ENCODE measurements around the gene CCDC13.

DNA sequence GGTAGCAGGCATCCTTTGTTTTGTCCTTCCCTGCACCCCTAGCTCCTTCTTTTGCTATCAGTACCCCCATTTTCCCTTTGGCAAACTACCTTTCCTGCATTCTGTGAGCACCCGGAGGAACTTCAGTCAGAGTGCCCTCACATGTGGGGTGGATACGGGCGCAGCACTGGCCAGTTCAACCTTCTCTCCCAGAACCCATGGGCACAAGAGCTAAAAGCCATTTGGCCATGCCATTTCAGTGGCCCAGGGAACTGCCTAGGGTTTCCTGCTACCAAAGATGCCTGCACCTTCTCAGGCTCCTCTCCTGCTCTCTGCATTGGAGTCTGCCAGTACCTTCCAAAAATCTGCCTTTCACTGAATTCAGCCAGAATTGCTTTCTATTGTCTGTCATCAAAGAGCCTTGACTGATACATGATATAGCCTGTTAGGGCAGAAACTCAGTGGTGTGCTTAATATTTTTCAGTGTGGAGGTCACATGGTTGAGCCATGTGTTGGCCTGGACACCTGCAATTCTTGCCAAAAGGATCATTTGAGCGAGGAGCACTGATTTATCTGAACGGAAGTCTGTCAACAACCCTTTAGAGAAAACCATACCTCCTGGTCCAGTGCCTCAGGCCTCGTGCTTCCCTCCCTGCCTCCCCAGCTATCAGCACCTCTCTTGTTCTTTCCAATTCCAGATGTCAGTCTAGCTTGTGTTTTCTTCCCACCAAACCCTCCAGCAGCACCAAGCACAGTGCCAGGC, 43.5 kb downstream of the CCDC13 start:
- TF ChIP-seq, protein P1, sequence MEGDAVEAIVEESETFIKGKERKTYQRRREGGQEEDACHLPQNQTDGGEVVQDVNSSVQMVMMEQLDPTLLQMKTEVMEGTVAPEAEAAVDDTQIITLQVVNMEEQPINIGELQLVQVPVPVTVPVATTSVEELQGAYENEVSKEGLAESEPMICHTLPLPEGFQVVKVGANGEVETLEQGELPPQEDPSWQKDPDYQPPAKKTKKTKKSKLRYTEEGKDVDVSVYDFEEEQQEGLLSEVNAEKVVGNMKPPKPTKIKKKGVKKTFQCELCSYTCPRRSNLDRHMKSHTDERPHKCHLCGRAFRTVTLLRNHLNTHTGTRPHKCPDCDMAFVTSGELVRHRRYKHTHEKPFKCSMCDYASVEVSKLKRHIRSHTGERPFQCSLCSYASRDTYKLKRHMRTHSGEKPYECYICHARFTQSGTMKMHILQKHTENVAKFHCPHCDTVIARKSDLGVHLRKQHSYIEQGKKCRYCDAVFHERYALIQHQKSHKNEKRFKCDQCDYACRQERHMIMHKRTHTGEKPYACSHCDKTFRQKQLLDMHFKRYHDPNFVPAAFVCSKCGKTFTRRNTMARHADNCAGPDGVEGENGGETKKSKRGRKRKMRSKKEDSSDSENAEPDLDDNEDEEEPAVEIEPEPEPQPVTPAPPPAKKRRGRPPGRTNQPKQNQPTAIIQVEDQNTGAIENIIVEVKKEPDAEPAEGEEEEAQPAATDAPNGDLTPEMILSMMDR (IDR thresholded peaks at IDR 0.05), result no peak
- no peak for TF ChIP-seq POLR2A (IDR thresholded peaks at IDR 0.05)

Measured in lower leg skin (tissue), 3 donors.